Mesendoderm (in vitro differentiated cells): ENCODE data around the gene TMTC1.

Experiments
- DNase-seq: peaks from one replicate; pipeline ENCODE4 v3.0.0; 2013
- H2AK5ac ChIP-seq: 2 replicates; pipeline ENCODE4 v1.6.1; 2013; ENCODE audit warnings: low read length, inconsistent platforms
- H2BK120ac ChIP-seq: 2 replicates; pipeline ENCODE4 v1.6.1; 2013; ENCODE audit warnings: low read depth, mild to moderate bottlenecking, low read length, moderate library complexity, mixed read lengths
- H2BK15ac ChIP-seq: replicated peaks from 2 replicates; pipeline ENCODE4 v1.6.1; 2013; ENCODE audit warnings: low read depth, mild to moderate bottlenecking, moderate library complexity
- H2BK5ac ChIP-seq: 2 replicates; pipeline ENCODE4 v1.6.1; 2013; ENCODE audit warnings: low read length, inconsistent platforms
- H3K18ac ChIP-seq: 2 replicates; pipeline ENCODE4 v1.6.1; 2013; ENCODE audit warnings: mild to moderate bottlenecking, low read length, mixed read lengths
- H3K23ac ChIP-seq: one replicate; pipeline ENCODE4 v1.6.1; 2013; ENCODE audit warnings: low read length
- H3K27ac ChIP-seq: 2 replicates; pipeline ENCODE4 v1.5.1; 2013; ENCODE audit warnings: low read depth, mild to moderate bottlenecking, inconsistent platforms, low read length, moderate library complexity
- H3K27me3 ChIP-seq: 2 replicates; pipeline ENCODE4 v1.6.1; 2013; ENCODE audit warnings: low read length, control low read depth, mild to moderate bottlenecking, inconsistent platforms; ENCODE audit not compliant: insufficient read depth, poor library complexity
- H3K36me3 ChIP-seq: 2 replicates; pipeline ENCODE4 v1.6.1; 2013; ENCODE audit warnings: low read length, inconsistent platforms; ENCODE audit not compliant: control insufficient read depth, insufficient read depth
- H3K4ac ChIP-seq: one replicate; pipeline ENCODE4 v1.6.1; 2013; ENCODE audit warnings: low read depth, mild to moderate bottlenecking, low read length, moderate library complexity
- H3K4me1 ChIP-seq: 2 replicates; pipeline ENCODE4 v1.6.1; 2013; ENCODE audit warnings: low read depth, low read length, inconsistent platforms; ENCODE audit not compliant: control insufficient read depth
- H3K4me2 ChIP-seq: 2 replicates; pipeline ENCODE4 v1.6.1; 2013; ENCODE audit warnings: low read length
- H3K4me3 ChIP-seq: 2 replicates; pipeline ENCODE4 v1.5.1; 2013; ENCODE audit warnings: mild to moderate bottlenecking, low read length
- H3K56ac ChIP-seq: one replicate; pipeline ENCODE4 v1.6.1; 2013; ENCODE audit warnings: low read length
- H3K79me1 ChIP-seq: 2 replicates; pipeline ENCODE4 v1.6.1; 2013; ENCODE audit warnings: low read length, inconsistent platforms
- H3K79me2 ChIP-seq: 2 replicates; pipeline ENCODE4 v1.6.1; 2013; ENCODE audit warnings: mild to moderate bottlenecking, low read length; ENCODE audit not compliant: control insufficient read depth, insufficient read depth
- H3K9ac ChIP-seq: 2 replicates; pipeline ENCODE4 v1.6.1; 2013; ENCODE audit warnings: low read length, inconsistent platforms
- H4K5ac ChIP-seq: one replicate; pipeline ENCODE4 v1.6.1; 2013; ENCODE audit warnings: low read length
- H4K8ac ChIP-seq: one replicate; pipeline ENCODE4 v1.6.1; 2013; ENCODE audit warnings: low read depth, mild to moderate bottlenecking, control low read depth, low read length, moderate library complexity
- WGBS: extraction: QIAGEN DNeasy Blood & Tissue Kit; methylation state at CpG from one replicate; pipeline ENCODE4 v1.1.7; 2013; ENCODE audit warnings: low lambda C conversion rate, missing lambda C conversion rate; ENCODE audit not compliant: insufficient coverage; ENCODE audit errors: extremely low coverage; 5-methylcytosine and 5-hydroxymethylcytosine counted together

Gene TMTC1

DNA sequence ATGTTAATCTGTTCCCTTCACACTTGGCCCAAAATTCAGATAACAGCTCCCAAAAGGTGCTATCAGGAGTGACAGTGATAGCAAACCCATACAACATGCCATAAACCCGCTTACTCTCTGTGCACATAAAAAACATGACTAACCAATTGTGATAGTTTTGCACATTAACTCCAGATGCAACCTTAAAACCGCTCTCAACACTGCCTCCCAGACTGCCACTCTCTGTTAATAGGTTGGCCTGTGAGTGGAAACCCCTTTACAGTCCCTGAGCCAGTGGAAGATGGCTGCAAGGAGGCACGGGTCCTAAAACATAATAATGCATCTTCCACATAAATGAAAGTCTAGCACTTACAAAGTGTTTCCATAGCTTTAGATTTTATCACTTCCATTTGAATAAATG, 12.0 kb upstream of the TMTC1 start:
- H3K23ac ChIP-seq: no peak overlapping the region

DNA sequence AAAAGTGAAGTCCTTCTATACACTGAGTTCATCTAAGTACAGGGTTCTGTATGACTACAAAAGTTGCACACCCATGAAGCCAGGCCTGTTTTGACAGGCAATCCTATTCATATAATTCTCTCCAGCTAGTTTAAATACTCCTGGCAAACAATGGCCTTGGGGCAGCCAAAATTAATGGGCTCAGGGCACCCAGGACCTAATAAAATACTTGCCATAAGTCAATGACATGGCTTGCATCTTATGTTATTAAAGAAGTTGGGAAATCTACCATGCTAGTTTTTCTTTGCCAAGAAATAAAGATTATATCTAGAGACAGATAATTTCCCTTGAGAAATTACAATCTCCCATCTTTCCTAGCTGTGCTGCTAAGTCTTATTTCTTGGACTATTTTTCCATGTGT, 11.1 kb upstream of the TMTC1 start:
- H3K4ac ChIP-seq: no peak overlapping the region
- no peak overlapping the region for H3K27ac ChIP-seq
- no peak overlapping the region for H3K4me3 ChIP-seq
- peaks cover 9% of the 10 kb centered on the region for H3K4me1 ChIP-seq
- H3K56ac ChIP-seq: no peak overlapping the region
- no peak overlapping the region for H3K18ac ChIP-seq
- H2BK5ac ChIP-seq: no peak overlapping the region
- H4K8ac ChIP-seq: no peak overlapping the region
- H4K5ac ChIP-seq: no peak overlapping the region
- no peak overlapping the region for H3K4me2 ChIP-seq
- H3K9ac ChIP-seq: no peak overlapping the region
- H3K36me3 ChIP-seq: no peaks in the 10 kb centered on the region
- H3K79me1 ChIP-seq: no peaks in the 10 kb centered on the region
- H3K23ac ChIP-seq: no peak overlapping the region
- H2BK15ac ChIP-seq: no peak overlapping the region
- H3K27me3 ChIP-seq: no peaks in the 10 kb centered on the region
- H2BK120ac ChIP-seq: no peak overlapping the region
- no peaks in the 10 kb centered on the region for H3K79me2 ChIP-seq
- no peak overlapping the region for H2AK5ac ChIP-seq
- DNase-seq: no peak

More for the DNA sequence above, 12.0 kb upstream of the TMTC1 start:
- Histone ChIP-seq H3K9ac (no peak overlapping the region), H3K4me1 (peaks cover 9% of the 10 kb centered on the region), H3K36me3 (no peaks in the 10 kb centered on the region), H2AK5ac (no peak overlapping the region), H4K5ac (no peak overlapping the region), H3K56ac (no peak overlapping the region), H3K27ac (no peak overlapping the region), H4K8ac (no peak overlapping the region), H3K79me2 (no peaks in the 10 kb centered on the region), H3K18ac (no peak overlapping the region), H3K4me3 (no peak overlapping the region), H3K79me1 (no peaks in the 10 kb centered on the region), H2BK15ac (no peak overlapping the region), H2BK5ac (no peak overlapping the region), H3K4ac (no peak overlapping the region), H3K4me2 (no peak overlapping the region), H3K27me3 (no peaks in the 10 kb centered on the region), H2BK120ac (no peak overlapping the region)
- DNase-seq: peak; percentile 77
- no CpG with 5 or more reads among the region's 3 CpGs for WGBS

DNA sequence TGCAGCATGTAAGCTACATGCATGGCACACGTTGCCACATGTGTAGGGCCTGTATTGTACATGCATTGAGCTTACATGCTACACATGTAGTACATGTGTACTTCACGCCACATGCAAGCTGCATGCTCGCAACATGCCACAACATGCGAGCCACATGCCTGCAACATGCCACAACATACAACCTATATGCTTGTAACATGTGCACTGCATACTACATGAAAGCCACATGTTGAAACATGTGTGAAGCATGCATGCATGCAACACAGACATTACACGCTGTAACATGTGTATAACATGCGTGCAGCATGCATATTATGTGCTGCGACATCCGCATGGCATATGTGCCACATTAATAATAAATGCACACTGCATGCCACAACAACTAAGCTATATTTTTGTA, 9.1 kb upstream of the TMTC1 start:
- H4K5ac ChIP-seq: no peak overlapping the region
- H3K18ac ChIP-seq: no peak overlapping the region
- no peak overlapping the region for H2BK15ac ChIP-seq
- H3K36me3 ChIP-seq: no peaks in the 10 kb centered on the region
- no CpG with 5 or more reads among the region's 8 CpGs for WGBS
- no peak overlapping the region for H3K4me2 ChIP-seq
- H3K79me2 ChIP-seq: no peaks in the 10 kb centered on the region
- H2BK120ac ChIP-seq: no peak overlapping the region
- H3K4me3 ChIP-seq: peak overlapping the region; percentile 5
- H3K9ac ChIP-seq: no peak overlapping the region
- no peak overlapping the region for H2AK5ac ChIP-seq
- no peak for DNase-seq
- H3K27me3 ChIP-seq: no peaks in the 10 kb centered on the region
- no peak overlapping the region for H3K56ac ChIP-seq
- no peak overlapping the region for H3K27ac ChIP-seq
- no peak overlapping the region for H4K8ac ChIP-seq
- H3K4me1 ChIP-seq: peaks cover 9% of the 10 kb centered on the region
- H3K23ac ChIP-seq: no peak overlapping the region
- H2BK5ac ChIP-seq: no peak overlapping the region
- no peak overlapping the region for H3K4ac ChIP-seq
- H3K79me1 ChIP-seq: no peaks in the 10 kb centered on the region

DNA sequence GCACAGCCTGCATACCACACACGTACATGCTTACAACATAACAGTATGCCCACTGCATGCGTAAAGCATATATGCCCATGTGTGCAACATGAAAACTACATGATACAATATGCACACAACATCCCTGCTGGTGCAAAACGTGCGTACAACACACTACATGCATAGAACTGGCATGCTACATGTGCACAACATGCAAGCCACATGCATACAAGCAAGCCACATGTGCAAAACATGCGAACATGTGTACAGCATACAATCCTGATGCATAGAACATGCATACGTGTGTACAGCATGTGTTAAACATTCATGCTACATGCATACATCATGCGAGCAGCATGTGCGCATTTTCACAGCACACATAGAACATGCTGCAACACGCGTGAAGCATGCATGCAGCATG, 8.4 kb upstream of the TMTC1 start:
- H2BK120ac ChIP-seq: no peak overlapping the region
- no peak for DNase-seq
- H2BK15ac ChIP-seq: no peak overlapping the region
- no peak overlapping the region for H3K4ac ChIP-seq
- no peak overlapping the region for H4K5ac ChIP-seq
- H2BK5ac ChIP-seq: no peak overlapping the region
- H3K27me3 ChIP-seq: no peaks in the 10 kb centered on the region
- no peak overlapping the region for H3K4me3 ChIP-seq
- H3K4me1 ChIP-seq: peaks cover 5% of the 10 kb centered on the region
- no peak overlapping the region for H3K4me2 ChIP-seq
- no peak overlapping the region for H3K9ac ChIP-seq
- no peaks in the 10 kb centered on the region for H3K79me1 ChIP-seq
- no peaks in the 10 kb centered on the region for H3K79me2 ChIP-seq
- no peaks in the 10 kb centered on the region for H3K36me3 ChIP-seq
- no peak overlapping the region for H3K27ac ChIP-seq
- no peak overlapping the region for H3K23ac ChIP-seq
- H3K56ac ChIP-seq: no peak overlapping the region
- no peak overlapping the region for H4K8ac ChIP-seq
- WGBS: no CpG with 5 or more reads among the region's 10 CpGs
- H2AK5ac ChIP-seq: no peak overlapping the region
- H3K18ac ChIP-seq: no peak overlapping the region

DNA sequence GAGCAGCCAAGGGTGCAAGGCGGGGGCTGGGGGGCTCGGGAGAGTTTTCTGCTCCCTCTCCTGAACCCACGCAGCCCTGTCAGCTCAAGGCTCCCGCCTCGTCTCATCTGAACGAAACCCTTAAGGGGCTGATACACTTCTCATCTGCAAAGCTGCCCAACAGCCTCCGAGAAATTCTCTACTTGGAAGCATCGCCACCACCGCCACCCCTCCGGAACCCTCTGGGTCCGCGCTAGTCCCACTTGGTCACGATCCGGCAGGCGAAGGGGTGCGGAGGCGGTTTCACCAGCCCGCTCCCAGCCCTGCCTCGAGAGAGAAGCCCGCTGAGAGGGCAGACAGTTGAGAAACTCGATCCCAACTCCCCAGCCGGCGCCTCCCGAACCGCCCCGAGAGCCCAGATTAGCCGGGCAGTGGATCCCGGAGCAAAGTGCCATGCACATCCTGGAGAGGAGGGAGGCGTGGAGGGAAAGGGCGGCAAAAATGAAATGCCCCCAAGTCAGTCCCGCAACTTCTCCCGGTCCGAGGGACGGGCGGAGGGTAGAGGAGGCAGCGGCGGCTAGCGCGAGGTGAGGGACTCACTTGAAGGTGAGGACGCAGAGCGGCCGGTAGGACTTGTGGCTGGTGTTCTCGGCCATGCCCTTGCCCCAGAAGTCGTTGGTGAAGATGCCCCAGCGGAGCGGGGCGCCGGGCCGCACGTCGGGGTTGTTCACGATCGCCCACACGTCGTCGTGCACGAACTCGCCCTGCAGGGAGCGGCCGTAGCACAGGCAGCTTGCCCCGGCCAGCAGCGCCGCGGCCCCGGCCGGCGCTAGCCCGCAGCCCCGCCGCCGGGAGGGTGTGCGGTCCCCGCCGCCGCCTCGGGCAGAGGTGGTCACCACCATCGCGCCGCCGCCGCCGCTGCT, 620 bp downstream of the TMTC1 start:
- peak overlapping the region; percentile 50 for H3K23ac ChIP-seq

More for the DNA sequence above, 620 bp downstream of the TMTC1 start:
- Histone ChIP-seq H3K4me2 (peak overlapping the region; percentile 95), H3K9ac (peak overlapping the region; percentile 75), H3K4ac (peak overlapping the region; percentile 20), H3K79me2 (peaks cover 25% of the 10 kb centered on the region), H3K18ac (peak overlapping the region; percentile 81), H3K4me1 (no peaks in the 10 kb centered on the region), H3K36me3 (no peaks in the 10 kb centered on the region), H2AK5ac (no peak overlapping the region), H3K27me3 (no peaks in the 10 kb centered on the region), H2BK120ac (no peak overlapping the region), H2BK15ac (no peak overlapping the region), H4K5ac (no peak overlapping the region), H4K8ac (no peak overlapping the region), H3K56ac (peak overlapping the region; percentile 89), H3K4me3 (peak overlapping the region; percentile 79), H3K27ac (peak overlapping the region; percentile 3), H2BK5ac (no peak overlapping the region), H3K79me1 (peaks cover 9% of the 10 kb centered on the region)
- no CpG with 5 or more reads among the region's 82 CpGs for WGBS
- peak; percentile 67 for DNase-seq
